HG03342 (cell line): Measurements from ENCODE around the gene OR2L8.

ENCODE experiments used
- ATAC-seq: cut with Tn5 transposase; IDR thresholded peaks from one replicate; pipeline ENCODE4 v1.9.1; 2021; ENCODE audit warnings: mild to moderate bottlenecking, moderate library complexity; ENCODE audit not compliant: unreplicated experiment

The OR2L8 gene, protein sequence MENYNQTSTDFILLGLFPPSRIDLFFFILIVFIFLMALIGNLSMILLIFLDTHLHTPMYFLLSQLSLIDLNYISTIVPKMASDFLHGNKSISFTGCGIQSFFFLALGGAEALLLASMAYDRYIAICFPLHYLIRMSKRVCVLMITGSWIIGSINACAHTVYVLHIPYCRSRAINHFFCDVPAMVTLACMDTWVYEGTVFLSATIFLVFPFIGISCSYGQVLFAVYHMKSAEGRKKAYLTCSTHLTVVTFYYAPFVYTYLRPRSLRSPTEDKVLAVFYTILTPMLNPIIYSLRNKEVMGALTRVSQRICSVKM

GRCh38 chr1:247948558-247948957 is at the start of gene OR2L8:
Gene OR2L8 (plus strand): TSS chr1:247948858. CDS start chr1:247948858, 0 bp downstream.
- no peak for ATAC-seq

- ATAC-seq = no peak
These were observed 44.5 kb upstream of the OR2L8 start for GRCh38 chr1:247904122-247904521.

DNA sequence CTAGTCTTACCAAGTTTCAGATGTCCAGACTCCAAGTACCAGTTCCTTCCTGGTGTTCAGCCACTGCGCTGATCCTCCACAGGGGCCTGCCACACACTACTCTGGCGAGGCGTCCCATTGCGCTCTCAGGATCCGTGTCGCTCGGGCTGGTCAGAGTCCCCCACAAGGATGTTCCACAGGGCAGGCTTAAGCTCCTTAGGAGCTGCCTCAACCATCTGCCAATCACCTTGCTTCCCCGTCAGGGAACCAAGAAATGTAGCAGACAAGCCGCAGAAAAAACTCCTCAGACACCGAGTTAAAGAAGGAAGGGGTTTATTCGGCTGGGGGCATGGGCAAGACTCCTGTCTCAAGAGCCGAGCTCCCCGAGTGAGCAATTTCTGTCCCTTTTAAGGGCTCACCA is 43.5 kb upstream of the OR2L8 start:
- no peak for ATAC-seq

DNA sequence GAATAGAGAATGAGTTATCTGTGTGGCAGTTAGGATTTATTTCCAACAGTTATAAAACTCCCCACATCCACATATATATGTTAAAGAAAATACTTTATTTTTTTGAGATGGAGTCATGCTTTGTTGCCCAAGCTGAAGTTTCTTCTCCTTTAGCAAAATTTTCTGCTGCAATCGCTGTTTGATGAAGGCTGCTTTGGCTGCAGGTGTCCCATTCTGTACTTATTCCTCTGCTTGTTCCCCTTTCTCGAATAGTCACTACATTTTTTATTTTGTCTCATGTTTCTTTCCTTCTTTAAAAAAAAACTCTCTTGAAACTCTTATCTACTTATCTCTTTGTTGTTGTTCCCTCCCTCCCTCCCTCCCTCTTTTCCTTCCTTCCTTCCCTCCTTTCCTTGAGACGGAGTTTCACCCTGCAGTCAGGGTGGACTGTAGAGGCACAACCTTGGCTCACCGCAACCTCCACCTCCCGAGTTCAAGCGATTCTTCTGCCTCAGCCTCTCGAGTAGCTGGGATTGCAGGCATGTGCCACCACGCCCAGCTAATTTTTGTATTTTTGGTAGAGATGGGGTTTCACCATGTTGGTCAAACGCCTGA is 42.7 kb upstream of the OR2L8 start:
- ATAC-seq = peak; percentile 16

DNA sequence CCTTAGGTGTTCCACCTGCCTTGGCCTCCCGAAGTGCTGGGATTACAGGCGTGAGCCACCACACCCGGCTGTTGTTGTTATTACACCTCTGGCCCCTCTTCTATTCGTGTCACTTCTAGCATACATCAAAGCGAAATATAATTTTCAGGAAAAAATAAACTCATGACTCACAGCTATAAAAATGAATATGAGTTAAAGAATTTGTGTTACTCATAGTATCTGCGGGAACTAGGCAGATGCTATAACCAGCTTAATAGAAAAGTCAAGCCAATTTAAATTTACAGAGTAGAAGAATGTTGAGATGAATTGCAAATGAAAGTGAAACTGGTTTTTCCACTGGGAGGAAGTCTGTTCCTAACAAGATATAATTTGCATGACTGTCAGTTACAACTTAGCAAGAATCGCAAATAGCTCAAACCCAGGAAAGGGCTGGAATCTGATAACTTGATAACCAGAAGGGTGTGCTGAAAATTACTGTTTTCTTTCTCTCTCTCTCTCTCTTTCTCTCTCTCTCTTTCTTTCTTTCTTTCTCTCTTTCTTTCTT is 42.1 kb upstream of the OR2L8 start:
- peak; percentile 57 for ATAC-seq

GRCh38 chr1:247908766-247909165 is 39.9 kb upstream of the OR2L8 start:
- ATAC-seq = no peak

- no peak for ATAC-seq
These were observed 34.9 kb upstream of the OR2L8 start for GRCh38 chr1:247913786-247914185.

- ATAC-seq = no peak
These were observed 33.6 kb upstream of the OR2L8 start for GRCh38 chr1:247914941-247915662.

DNA sequence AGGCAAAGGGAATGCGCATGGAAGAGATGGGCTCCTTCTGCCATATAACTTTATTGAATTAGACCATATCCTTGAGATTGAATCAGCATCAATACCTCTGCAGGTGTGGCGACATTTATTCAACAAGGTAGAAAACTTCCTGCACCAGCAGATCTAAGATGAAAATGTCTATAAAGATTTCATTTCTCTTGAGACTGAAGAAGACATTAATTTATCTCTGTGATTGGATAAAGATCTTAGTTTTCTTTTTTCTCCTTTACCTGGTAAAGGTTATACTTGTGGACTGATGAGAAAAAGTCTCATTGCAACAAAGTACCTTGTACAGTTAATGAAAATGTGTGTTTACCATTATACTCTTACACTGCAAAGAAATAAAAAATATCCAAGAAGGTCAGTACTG is 28.7 kb upstream of the OR2L8 start, which contains the start of gene OR2T8:
Gene OR2T8, plus strand, starts transcription at position 301 of the 400 bp plus-strand sequence. CDS start 766 bp downstream, outside the sequence.
- ATAC-seq = no peak

- no peak for ATAC-seq
These were observed 24.7 kb upstream of the OR2L8 start for GRCh38 chr1:247923941-247924340.

- ATAC-seq = no peak
These were observed 23.8 kb upstream of the OR2L8 start, which contains the start of gene OR2AJ1 for GRCh38 chr1:247924868-247925267. Gene OR2AJ1 (plus strand): TSS chr1:247924889. CDS start chr1:247933769, 8,880 bp downstream.

- no peak for ATAC-seq
These were observed 14.7 kb upstream of the OR2L8 start for GRCh38 chr1:247933989-247934388.

DNA sequence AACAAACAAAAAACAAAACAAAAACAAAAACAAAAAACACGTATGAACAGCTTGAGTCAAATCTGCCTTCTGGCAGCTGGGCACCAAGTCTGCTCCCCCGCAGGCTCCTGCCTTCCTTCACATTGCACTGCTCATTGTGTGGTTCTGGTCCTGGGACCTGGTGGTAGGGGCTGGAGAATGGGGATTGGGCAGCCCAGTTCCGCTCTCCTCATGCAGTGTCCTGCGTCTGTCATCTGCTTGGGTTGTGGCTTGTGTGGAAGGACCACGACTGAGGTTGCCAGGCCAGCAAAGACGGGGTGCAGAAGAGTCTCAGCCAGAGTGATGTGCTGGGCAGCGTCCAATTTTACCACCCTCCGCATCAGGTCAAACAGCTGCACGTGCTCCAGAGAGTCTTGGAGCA is 12.9 kb upstream of the OR2L8 start:
- ATAC-seq = no peak

- no peak for ATAC-seq
These were observed 12.2 kb upstream of the OR2L8 start for GRCh38 chr1:247936415-247936814.

GRCh38 chr1:247936965-247937734 is 11.5 kb upstream of the OR2L8 start:
- peak; percentile 100 for ATAC-seq

- no peak for ATAC-seq
These were observed 6.0 kb upstream of the OR2L8 start for GRCh38 chr1:247942624-247943023.

DNA sequence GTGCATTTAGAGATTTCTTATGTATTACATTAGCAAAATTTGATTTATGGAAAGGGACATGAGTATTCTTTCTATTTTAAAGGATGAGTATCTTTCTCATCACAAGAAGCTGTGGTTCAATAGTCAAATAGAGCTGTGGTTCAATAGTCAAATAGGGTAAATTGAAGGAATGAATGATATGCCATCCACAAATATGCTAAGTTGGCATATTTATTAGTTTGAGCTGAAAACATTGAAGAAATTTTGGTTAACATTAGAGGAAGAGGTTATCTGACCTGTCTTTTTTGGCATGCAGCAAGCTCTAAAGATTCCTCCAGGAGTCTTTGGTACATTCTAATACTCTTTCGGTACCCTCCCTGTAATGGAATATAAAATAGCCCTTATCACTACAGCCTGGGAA is 4.8 kb downstream of the OR2L8 start:
- no peak for ATAC-seq

DNA sequence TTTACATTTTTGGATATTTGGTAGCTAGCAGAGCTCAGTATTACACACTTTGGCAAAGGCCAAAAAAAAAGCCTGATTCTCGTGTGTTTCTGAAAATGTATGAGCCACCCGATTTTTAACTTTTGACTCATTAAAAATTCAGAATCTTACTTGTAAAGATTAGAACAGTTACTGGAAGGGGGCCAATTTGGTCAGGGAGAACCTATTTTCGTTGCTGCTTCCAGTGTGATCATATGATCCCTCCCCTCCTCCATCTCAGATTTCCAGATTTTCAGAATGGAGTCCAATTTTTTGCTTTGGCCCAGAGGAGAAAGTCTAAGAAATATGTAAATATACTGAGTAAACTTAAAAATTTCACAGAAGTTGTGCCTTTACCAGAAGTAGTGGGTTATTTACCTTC is 13.1 kb downstream of the OR2L8 start:
- no peak for ATAC-seq

GRCh38 chr1:247962911-247963588 is 14.4 kb downstream of the OR2L8 start:
- no peak for ATAC-seq

DNA sequence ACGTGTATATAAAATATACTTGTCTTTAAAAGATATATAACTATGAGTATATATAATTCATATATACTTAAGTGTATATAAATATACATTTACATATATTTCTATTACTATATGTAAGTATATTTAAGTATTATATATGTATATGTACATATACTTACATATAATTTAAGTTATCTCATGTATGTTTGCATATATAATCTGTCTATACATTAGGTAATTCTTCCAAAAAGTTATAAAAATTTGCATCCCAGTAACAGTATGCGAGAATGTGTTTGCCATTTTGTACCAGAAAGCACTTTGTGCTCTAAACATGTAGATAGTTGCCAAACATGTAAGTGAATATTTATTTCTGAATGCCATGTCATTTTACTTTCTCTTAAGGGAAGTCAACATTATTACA is 16.3 kb downstream of the OR2L8 start, which contains the start of gene OR2AK2:
Gene OR2AK2, plus strand, starts transcription at position 301 of the 400 bp plus-strand sequence. CDS start 144 bp downstream, outside the sequence.
- ATAC-seq = no peak
